Activated B cell treated with CpG ODN at 0.5 μM for 24 hours (primary cell): ENCODE results near the gene SLC25A29. TPM values are rescaled to one million over a fixed set of nuclear protein-coding genes. Genes with fewer than 3 reads are reported as not detected.

Experiments used
- ATAC-seq: fragments of 200-7000 bp; cut with Tn5 transposase; one replicate; pipeline ENCODE4 v1.10.0; 2021; ENCODE audit warnings: low read depth, mild to moderate bottlenecking, moderate library complexity
- CTCF ChIA-PET: fragments of 350-600 bp; sonication (Branson Sonifier 250); formaldehyde crosslinking; loops from one replicate; lab custom pipeline; 2021; ENCODE audit warnings: antibody characterized with exemption; lab: Charles Lee
- POLR2A ChIA-PET: fragments of 350-600 bp; sonication (Branson Sonifier 250); formaldehyde crosslinking; loops from one replicate; lab custom pipeline; 2021; ENCODE audit warnings: antibody characterized with exemption; lab: Charles Lee
- DNase-seq: peaks from one replicate; pipeline ENCODE4 v3.0.0; 2022
- H3K27ac Mint-ChIP-seq: one replicate; pipeline ENCODE4 v1.8.0; 2020; ENCODE audit warnings: mixed read lengths
- H3K27me3 Mint-ChIP-seq: one replicate; pipeline ENCODE4 v1.8.0; 2021; ENCODE audit warnings: mixed read lengths
- H3K36me3 Mint-ChIP-seq: one replicate; pipeline ENCODE4 v1.8.0; 2021; ENCODE audit warnings: low read depth, mixed read lengths
- H3K4me1 Mint-ChIP-seq: one replicate; pipeline ENCODE4 v1.8.0; 2021; ENCODE audit warnings: mixed read lengths
- H3K4me3 Mint-ChIP-seq: one replicate; pipeline ENCODE4 v1.8.0; 2020; ENCODE audit warnings: mild to moderate bottlenecking, mixed read lengths
- H3K9me3 Mint-ChIP-seq: one replicate; pipeline ENCODE4 v1.8.0; 2020; ENCODE audit warnings: mixed read lengths
- CTCF ChIP-seq: fragments of 200-600 bp; IDR thresholded peaks from one replicate; pipeline ENCODE4 v1.8.0; 2022; ENCODE audit warnings: antibody characterized with exemption, mild to moderate bottlenecking
- intact Hi-C: fragments of 100-400 bp; cut with micrococcal nuclease; formaldehyde crosslinking; loops from one replicate; pipeline ENCODE4 v1.15.1; 2024
- total RNA-seq: library from RNA; stranded (reverse); gene quantifications from 2 replicates; pipeline ENCODE4 v1.2.3, GENCODE V29; 2022

Gene SLC25A29
- total RNA-seq, 1 donor from 2014 or later, result 28.8 TPM

GRCh38 chr14:100274250-100274649 is 32.0 kb downstream of the SLC25A29 start:
- intact Hi-C loops, result loop anchor here (2.0 to 10.0 kb wide), 2 partner anchors 15 to 381 kb away; no protein-coding TSS in a partner anchor
- Mint-ChIP-seq H3K27ac (no peak overlapping the region), H3K36me3 (peaks cover 44% of the 10 kb centered on the region), H3K4me3 (no peak overlapping the region), H3K4me1 (peaks cover 23% of the 10 kb centered on the region), H3K27me3 (no peaks in the 10 kb centered on the region), H3K9me3 (no peaks in the 10 kb centered on the region)
- TF ChIP-seq CTCF, result no peak
- POLR2A ChIA-PET, result interaction anchor here (0.7 kb wide), 1 partner anchor 803 kb away, joined by 3 read pairs; no protein-coding TSS in a partner anchor
- CTCF ChIA-PET, result interaction anchor here (0.6 kb wide), 1 partner anchor 370 kb away, joined by 4 read pairs; no protein-coding TSS in a partner anchor
- ATAC-seq (no peak), DNase-seq (no peak)

DNA sequence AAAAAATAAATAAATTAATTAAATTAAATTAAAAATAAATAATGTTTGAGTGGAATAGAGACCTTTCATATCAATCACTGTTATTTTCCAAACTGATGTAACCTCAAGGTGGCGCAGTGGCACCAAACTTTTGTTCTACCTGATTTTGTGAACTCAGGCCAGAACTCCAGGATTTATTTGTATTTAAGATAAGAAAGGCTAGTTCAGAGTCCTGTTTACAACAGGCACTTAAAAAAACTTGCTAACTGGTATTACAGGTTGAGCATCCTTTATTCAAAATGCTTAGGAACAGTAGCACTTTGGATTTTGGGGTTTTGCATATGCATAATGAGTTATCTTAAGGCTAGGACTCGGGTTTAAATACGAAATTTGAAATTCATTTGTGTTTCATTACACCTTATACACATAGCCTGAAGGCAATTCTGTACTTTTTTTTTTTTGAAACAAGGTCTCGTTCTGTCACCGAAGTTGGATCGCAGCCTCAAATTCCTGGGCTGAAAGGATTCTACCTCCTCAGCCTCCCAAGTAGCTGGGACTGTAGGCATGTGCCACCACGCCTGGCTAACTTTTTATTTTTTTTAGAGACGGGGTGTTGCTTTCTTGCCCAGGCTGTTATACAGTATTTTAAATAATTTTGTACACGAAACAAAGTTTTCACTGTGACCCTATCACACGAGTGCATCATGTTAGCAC is 34.9 kb downstream of the SLC25A29 start:
- intact Hi-C loops, result loop anchor here (1.0 to 10.0 kb wide), 3 partner anchors 47 to 383 kb away; no protein-coding TSS in a partner anchor
- ChIA-PET POLR2A (no interaction called here), CTCF (interaction anchor here (0.6 kb wide), 1 partner anchor 28 kb away, joined by 3 read pairs; no protein-coding TSS in a partner anchor)
- no peaks in the 10 kb centered on the region for H3K9me3 Mint-ChIP-seq
- DNase-seq, result no peak
- no peak for ATAC-seq
- H3K27me3 Mint-ChIP-seq, result no peaks in the 10 kb centered on the region
- H3K27ac Mint-ChIP-seq, result no peak overlapping the region
- TF ChIP-seq CTCF, result no peak
- peaks cover 49% of the 10 kb centered on the region for H3K36me3 Mint-ChIP-seq
- H3K4me3 Mint-ChIP-seq, result no peak overlapping the region
- H3K4me1 Mint-ChIP-seq, result peaks cover 24% of the 10 kb centered on the region

GRCh38 chr14:100268591-100269207 is 37.5 kb downstream of the SLC25A29 start:
- TF ChIP-seq CTCF, result no peak
- POLR2A ChIA-PET, result no interaction called here
- DNase-seq (no peak), ATAC-seq (no peak)
- peaks cover 28% of the 10 kb centered on the region for H3K4me1 Mint-ChIP-seq
- intact Hi-C loops, result no loop called here
- H3K9me3 Mint-ChIP-seq, result no peaks in the 10 kb centered on the region
- CTCF ChIA-PET, result interaction anchor here (1.6 kb wide), 1 partner anchor 17 kb away, joined by 8 read pairs; no protein-coding TSS in a partner anchor
- no peaks in the 10 kb centered on the region for H3K27me3 Mint-ChIP-seq
- H3K4me3 Mint-ChIP-seq, result no peak overlapping the region
- H3K27ac Mint-ChIP-seq, result no peak overlapping the region
- peaks cover 50% of the 10 kb centered on the region for H3K36me3 Mint-ChIP-seq

- no peak for ATAC-seq
- Mint-ChIP-seq H3K9me3 (no peaks in the 10 kb centered on the region), H3K4me3 (no peak overlapping the region), H3K4me1 (peaks cover 35% of the 10 kb centered on the region), H3K27me3 (no peaks in the 10 kb centered on the region), H3K27ac (no peak overlapping the region), H3K36me3 (peaks cover 55% of the 10 kb centered on the region)
- ChIA-PET CTCF (no interaction called here), POLR2A (interaction anchor here (0.7 to 1.0 kb wide), 2 partner anchors 26 kb away, joined by 4 to 7 read pairs; no protein-coding TSS in a partner anchor)
- TF ChIP-seq CTCF, result no peak
- no peak for DNase-seq
- intact Hi-C loops, result no loop called here
Measured at GRCh38 chr14:100267990-100268389, 38.3 kb downstream of the SLC25A29 start.

DNA sequence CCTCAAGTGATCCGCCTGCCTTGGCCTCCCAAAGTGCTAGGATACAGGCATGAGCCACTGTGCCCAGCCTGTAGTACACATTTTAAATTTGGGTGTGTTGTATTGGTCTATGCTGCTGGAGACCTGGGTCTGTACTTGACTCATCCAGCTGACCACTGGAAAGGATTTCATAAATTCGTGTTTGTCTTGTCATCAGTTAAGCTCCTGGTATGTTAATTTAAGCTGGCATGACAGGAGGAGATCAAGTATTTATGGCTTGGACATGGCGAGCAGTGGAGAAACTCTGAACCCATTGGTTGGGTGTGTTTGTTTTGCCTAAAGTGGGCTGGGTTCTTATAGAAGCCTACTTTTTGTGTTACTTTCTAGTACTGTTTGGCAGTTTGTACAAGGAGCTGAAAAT is 43.1 kb downstream of the SLC25A29 start:
- H3K4me1 Mint-ChIP-seq, result peaks cover 70% of the 10 kb centered on the region

More for the DNA sequence above, 43.1 kb downstream of the SLC25A29 start:
- peaks cover 52% of the 10 kb centered on the region for H3K36me3 Mint-ChIP-seq
- POLR2A ChIA-PET, result interaction anchor here (0.9 kb wide), 1 partner anchor 15 kb away, joined by 6 read pairs; no protein-coding TSS in a partner anchor
- ATAC-seq (no peak), DNase-seq (no peak)
- H3K27ac Mint-ChIP-seq, result no peak overlapping the region
- H3K4me3 Mint-ChIP-seq, result no peak overlapping the region
- no peaks in the 10 kb centered on the region for H3K27me3 Mint-ChIP-seq
- H3K9me3 Mint-ChIP-seq, result no peaks in the 10 kb centered on the region
- no peak for TF ChIP-seq CTCF
- CTCF ChIA-PET, result interaction anchor here (0.9 kb wide), 1 partner anchor 20 kb away, joined by 3 read pairs; no protein-coding TSS in a partner anchor
- intact Hi-C loops, result no loop called here
